ENCODE measurements around the gene PRR3. TPM values are rescaled to one million over a fixed set of nuclear protein-coding genes. Genes with fewer than 3 reads are reported as not detected.

Gene PRR3
- total RNA-seq, 4 donors from 2014 or later = 4.5 to 14.0 (median 8.5) TPM

DNA sequence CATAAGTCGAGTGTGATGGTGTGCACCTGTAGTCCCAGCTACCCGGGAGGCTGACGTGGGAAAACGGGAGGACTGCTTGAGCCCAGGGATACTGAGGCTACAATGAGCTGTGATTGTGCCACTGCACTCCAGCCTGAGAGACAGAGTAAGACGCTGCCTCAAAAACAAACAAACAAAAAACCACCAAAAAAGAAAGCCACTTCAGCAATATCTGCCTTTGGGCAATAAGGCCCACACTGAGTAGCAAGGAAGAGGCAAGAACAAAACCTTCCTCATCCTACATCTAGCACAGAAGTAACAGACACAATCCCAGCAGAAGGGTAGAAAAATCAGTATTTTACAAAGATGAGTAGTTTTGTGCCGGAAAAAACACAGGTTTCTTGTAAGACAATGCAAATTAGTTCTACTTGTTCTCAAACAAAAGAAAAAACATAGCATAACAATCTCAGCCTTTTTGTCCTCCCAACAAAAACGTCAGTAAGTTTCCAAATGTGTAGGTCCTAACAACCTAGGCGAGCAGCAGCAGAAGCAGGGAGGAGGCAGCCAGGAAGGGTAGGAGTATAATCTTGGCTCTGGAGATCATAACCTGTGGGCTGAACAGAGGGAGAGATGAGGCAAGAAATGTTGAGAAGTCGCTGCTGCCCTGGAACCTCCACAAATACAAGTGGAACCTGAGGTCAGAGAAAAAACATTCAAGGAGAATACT, 54.2 kb downstream of the PRR3 start:
- intact Hi-C loops (cut with DNase I; ENCODE audit: low total_unique reads) = no loop called here
- no peak for DNase-seq (ENCODE audit: low spot score in 2 of 2)
- no peak for TF ChIP-seq POLR2A (IDR thresholded peaks at IDR 0.05)
- TF ChIP-seq, protein P1, sequence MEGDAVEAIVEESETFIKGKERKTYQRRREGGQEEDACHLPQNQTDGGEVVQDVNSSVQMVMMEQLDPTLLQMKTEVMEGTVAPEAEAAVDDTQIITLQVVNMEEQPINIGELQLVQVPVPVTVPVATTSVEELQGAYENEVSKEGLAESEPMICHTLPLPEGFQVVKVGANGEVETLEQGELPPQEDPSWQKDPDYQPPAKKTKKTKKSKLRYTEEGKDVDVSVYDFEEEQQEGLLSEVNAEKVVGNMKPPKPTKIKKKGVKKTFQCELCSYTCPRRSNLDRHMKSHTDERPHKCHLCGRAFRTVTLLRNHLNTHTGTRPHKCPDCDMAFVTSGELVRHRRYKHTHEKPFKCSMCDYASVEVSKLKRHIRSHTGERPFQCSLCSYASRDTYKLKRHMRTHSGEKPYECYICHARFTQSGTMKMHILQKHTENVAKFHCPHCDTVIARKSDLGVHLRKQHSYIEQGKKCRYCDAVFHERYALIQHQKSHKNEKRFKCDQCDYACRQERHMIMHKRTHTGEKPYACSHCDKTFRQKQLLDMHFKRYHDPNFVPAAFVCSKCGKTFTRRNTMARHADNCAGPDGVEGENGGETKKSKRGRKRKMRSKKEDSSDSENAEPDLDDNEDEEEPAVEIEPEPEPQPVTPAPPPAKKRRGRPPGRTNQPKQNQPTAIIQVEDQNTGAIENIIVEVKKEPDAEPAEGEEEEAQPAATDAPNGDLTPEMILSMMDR (IDR thresholded peaks at IDR 0.05) = no peak
- 68 to 71% methylated on average over 9 of the region's 9 CpGs for WGBS, 2 donors
- no peak overlapping the region for H3K4me3 ChIP-seq (ENCODE audit: low read depth, poor library complexity, severe bottlenecking)

DNA sequence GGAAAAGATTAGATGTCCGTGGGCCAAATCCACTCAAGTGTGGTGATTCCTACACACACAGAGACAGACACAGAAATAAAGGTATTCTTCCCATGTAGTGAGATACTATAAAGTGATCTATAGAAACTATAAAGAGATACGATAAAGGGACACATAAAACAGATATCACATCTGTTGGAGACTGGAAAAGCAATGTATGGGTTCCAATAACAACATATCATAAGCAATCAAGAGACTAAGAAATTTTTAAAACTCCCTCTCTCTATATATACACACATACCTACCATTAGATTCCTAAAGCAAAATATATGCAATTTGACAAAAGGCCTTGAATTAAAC, 54.7 kb downstream of the PRR3 start:
- WGBS, 2 donors = 77 to 83% methylated on average over 2 of the region's 2 CpGs
- no peak for DNase-seq (ENCODE audit: low spot score in 2 of 2)
- TF ChIP-seq, protein P1 (IDR thresholded peaks at IDR 0.05) = no peak
- no peak for TF ChIP-seq POLR2A (IDR thresholded peaks at IDR 0.05)
- intact Hi-C loops (cut with DNase I; ENCODE audit: low total_unique reads) = no loop called here
- no peak overlapping the region for H3K4me3 ChIP-seq (ENCODE audit: low read depth, poor library complexity, severe bottlenecking)

DNA sequence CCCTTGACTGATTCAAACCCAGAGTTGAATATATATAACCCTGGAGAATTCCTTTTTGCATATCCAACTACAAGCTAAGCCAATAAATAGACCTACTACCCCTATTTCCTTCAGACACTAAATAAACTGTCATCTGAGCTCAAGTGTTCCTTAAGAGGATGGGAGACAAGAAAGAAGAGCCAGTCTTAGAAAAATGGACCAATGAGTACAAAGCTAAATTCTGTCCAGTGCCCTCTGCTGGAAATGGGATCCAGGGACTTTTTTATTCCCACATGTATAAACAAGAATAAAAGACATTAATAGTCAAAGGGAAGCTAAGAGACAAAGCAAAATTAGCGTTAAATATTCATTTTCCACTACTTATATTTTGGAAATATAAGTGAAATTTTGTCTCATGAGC, 55.1 kb downstream of the PRR3 start:
- intact Hi-C loops (cut with DNase I; ENCODE audit: low total_unique reads) = no loop called here
- no peak for DNase-seq (ENCODE audit: low spot score in 2 of 2)
- H3K4me3 ChIP-seq (ENCODE audit: low read depth, poor library complexity, severe bottlenecking) = no peak overlapping the region
- WGBS, 2 donors = 36 to 45% methylated on average over 1 of the region's 1 CpG
- TF ChIP-seq POLR2A (IDR thresholded peaks at IDR 0.05) = no peak
- TF ChIP-seq, protein P1 (IDR thresholded peaks at IDR 0.05) = no peak

DNA sequence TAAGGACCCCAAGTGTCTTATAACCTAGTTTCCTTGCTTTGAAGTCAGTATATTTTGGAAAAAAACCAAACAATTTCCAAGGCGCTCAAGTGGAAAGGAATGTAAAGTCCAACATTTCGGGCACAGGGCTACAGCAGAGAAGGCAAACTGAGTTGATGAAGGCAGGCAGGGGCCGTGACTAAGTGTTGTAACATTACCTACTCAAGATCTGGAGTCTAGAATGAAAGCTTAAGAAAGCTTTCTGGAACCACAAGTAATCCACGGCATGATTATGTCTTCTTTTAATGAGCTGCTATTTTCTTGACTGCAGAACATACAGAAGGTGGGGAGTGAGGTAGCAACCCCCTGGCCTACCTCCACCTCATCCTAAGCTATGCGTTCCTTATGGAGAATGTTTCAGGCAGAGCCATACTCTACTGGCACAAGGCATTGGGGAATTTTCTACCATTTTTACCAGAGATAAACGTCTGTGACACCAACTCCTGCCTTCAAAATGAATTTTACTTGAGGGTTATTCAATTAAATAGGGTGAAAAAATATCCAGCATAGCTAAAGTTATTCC, 55.7 kb downstream of the PRR3 start:
- 45 to 50% methylated on average over 6 of the region's 6 CpGs for WGBS, 2 donors
- no peak for TF ChIP-seq POLR2A (IDR thresholded peaks at IDR 0.05)
- TF ChIP-seq, protein P1 (IDR thresholded peaks at IDR 0.05) = no peak
- no peak for DNase-seq (ENCODE audit: low spot score in 2 of 2)
- intact Hi-C loops (cut with DNase I; ENCODE audit: low total_unique reads) = no loop called here
- no peak overlapping the region for H3K4me3 ChIP-seq (ENCODE audit: low read depth, poor library complexity, severe bottlenecking)

MicroRNAs encoded within 50 kb of the gene (microRNA counts, 767-probe panel; counts per million panel counts)
- microRNA hsa-miR-877-5p = 0 to 358 counts per million in 2 donors

Small RNA genes lying within 50 kb of the gene (microRNA-seq; reads per million reads assigned to microRNA genes)
- gene MIR877 (ENCODE audit: borderline number of aligned reads in 1 of 2, borderline replicate concordance in 2 of 2) = 18.7 to 31.3 reads per million in 2 donors

Other genes with a start within 250 kb of the PRR3 start
- 10 to 100 TPM in 3 of 4 donors, 1 to 10 TPM in 1; 8.6 to 15.2 (median 12.6) TPM for gene TRIM39, start 230.4 kb upstream of the PRR3 start, total RNA-seq
- gene RPP21, start 212.1 kb upstream of the PRR3 start, total RNA-seq = 100 to 1,000 TPM in 2 of 4 donors, 10 to 100 TPM in 2; 73.3 to 177 (median 108) TPM
- 100 to 1,000 TPM; 685 to 929 (median 835) TPM for gene HLA-E, start 67.8 kb upstream of the PRR3 start, total RNA-seq
- 10 to 100 TPM; 30.4 to 39.6 (median 33.4) TPM for gene GNL1, start 806 bp upstream of the PRR3 start, total RNA-seq
- gene ABCF1, start 14.1 kb downstream of the PRR3 start, total RNA-seq = 10 to 100 TPM; 39.3 to 57.7 (median 47.1) TPM
- 10 to 100 TPM; 32.5 to 61.5 (median 49.4) TPM for gene PPP1R10, start 59.9 kb downstream of the PRR3 start, total RNA-seq
- gene MRPS18B, start 60.5 kb downstream of the PRR3 start, total RNA-seq = 10 to 100 TPM; 57.2 to 64.8 (median 62.2) TPM
- 1 to 10 TPM; 1.9 to 7.8 (median 5.6) TPM for gene ATAT1, start 69.6 kb downstream of the PRR3 start, total RNA-seq
- 10 to 100 TPM in 3 of 4 donors, 1 to 10 TPM in 1; 9.6 to 31.9 (median 13.9) TPM for gene C6orf136, start 89.8 kb downstream of the PRR3 start, total RNA-seq
- 10 to 100 TPM; 25.0 to 37.0 (median 32.9) TPM for gene DHX16, start 115.7 kb downstream of the PRR3 start, total RNA-seq
- gene PPP1R18, start 129.3 kb downstream of the PRR3 start, total RNA-seq = 10 to 100 TPM; 23.6 to 34.1 (median 27.3) TPM
- 1 to 10 TPM; 4.3 to 6.9 (median 6.1) TPM for gene NRM, start 133.7 kb downstream of the PRR3 start, total RNA-seq
- gene MDC1, start 160.0 kb downstream of the PRR3 start, total RNA-seq = 10 to 100 TPM in 1 of 4 donors, 1 to 10 TPM in 3; 9.7 to 21.4 (median 9.8) TPM
- gene TUBB, start 163.1 kb downstream of the PRR3 start, total RNA-seq = 100 to 1,000 TPM; 119 to 179 (median 156) TPM
- 10 to 100 TPM; 40.2 to 64.1 (median 42.5) TPM for gene FLOT1, start 185.4 kb downstream of the PRR3 start, total RNA-seq
- 10 to 100 TPM; 20.9 to 56.5 (median 33.3) TPM for gene IER3, start 187.3 kb downstream of the PRR3 start, total RNA-seq